NCI-H446 treated with DMSO at 0.1 percent for 48 hours (cell line): ENCODE results near the gene ACADSB.

Source experiments
- DNase-seq: peaks from one replicate; lab custom pipeline; 2025; lab: John Stamatoyannopoulos, UW

ACADSB gene

GRCh38 chr10:123042708-123043408 is 34.1 kb downstream of the ACADSB start:
- no peak for DNase-seq

- DNase-seq = no peak
These were observed 34.7 kb downstream of the ACADSB start for GRCh38 chr10:123043409-123043925.

GRCh38 chr10:123044391-123044790 is 35.6 kb downstream of the ACADSB start:
- DNase-seq = no peak

- no peak for DNase-seq
These were observed 37.3 kb downstream of the ACADSB start for GRCh38 chr10:123045961-123046731.

GRCh38 chr10:123057968-123058367 is 49.2 kb downstream of the ACADSB start:
- DNase-seq = no peak

GRCh38 chr10:123061865-123062264 is 53.1 kb downstream of the ACADSB start:
- no peak for DNase-seq

GRCh38 chr10:123062726-123063125 is 53.9 kb downstream of the ACADSB start:
- DNase-seq = no peak

- no peak for DNase-seq
These were observed 59.5 kb downstream of the ACADSB start for GRCh38 chr10:123068087-123068853.

- no peak for DNase-seq
These were observed 60.6 kb downstream of the ACADSB start for GRCh38 chr10:123069246-123069986.

- DNase-seq = no peak
These were observed 64.4 kb downstream of the ACADSB start for GRCh38 chr10:123073187-123073586.

GRCh38 chr10:123074215-123074614 is 65.4 kb downstream of the ACADSB start:
- no peak for DNase-seq

GRCh38 chr10:123081896-123082295 is 73.1 kb downstream of the ACADSB start:
- no peak for DNase-seq

- no peak for DNase-seq
These were observed 75.0 kb downstream of the ACADSB start for GRCh38 chr10:123083811-123084210.

- DNase-seq = no peak
These were observed 77.5 kb downstream of the ACADSB start for GRCh38 chr10:123086281-123086680.

- no peak for DNase-seq
These were observed 78.5 kb downstream of the ACADSB start for GRCh38 chr10:123087348-123087747.

GRCh38 chr10:123087786-123088185 is 79.0 kb downstream of the ACADSB start:
- DNase-seq = no peak

GRCh38 chr10:123092635-123093414 is 84.0 kb downstream of the ACADSB start:
- no peak for DNase-seq

GRCh38 chr10:123093489-123093888 is 84.7 kb downstream of the ACADSB start:
- no peak for DNase-seq

GRCh38 chr10:123096452-123096851 is 87.6 kb downstream of the ACADSB start:
- DNase-seq = no peak

- no peak for DNase-seq
These were observed 88.2 kb downstream of the ACADSB start for GRCh38 chr10:123097039-123097438.
